H9 (cell line): ENCODE results near the gene CLCN3. TPM values are rescaled to one million over a fixed set of nuclear protein-coding genes. Genes with fewer than 3 reads are reported as not detected.

Source experiments
- DNase-seq: peaks from one replicate; pipeline ENCODE4 v3.0.0-alpha.2; 2017
- H2AFZ ChIP-seq: one replicate; pipeline ENCODE4 v1.6.1; 2013; ENCODE audit warnings: mild to moderate bottlenecking, low read length, control low read depth, moderate library complexity
- H2AK5ac ChIP-seq: 2 replicates; pipeline ENCODE4 v1.6.1; 2013; ENCODE audit warnings: low read length, control low read depth, mixed read lengths; ENCODE audit not compliant: insufficient read length
- H2BK120ac ChIP-seq: one replicate; pipeline ENCODE4 v1.6.1; 2013; ENCODE audit warnings: low read depth, mild to moderate bottlenecking, low read length, control low read depth, inconsistent platforms; ENCODE audit not compliant: poor library complexity, severe bottlenecking
- H2BK12ac ChIP-seq: 2 replicates; pipeline ENCODE4 v1.6.1; 2013; ENCODE audit warnings: low read length, control low read depth, mixed read lengths, low read depth; ENCODE audit not compliant: insufficient read length
- H2BK15ac ChIP-seq: 2 replicates; pipeline ENCODE4 v1.6.1; 2013; ENCODE audit warnings: low read depth, low read length, control low read depth
- H2BK20ac ChIP-seq: one replicate; pipeline ENCODE4 v1.6.1; 2013; ENCODE audit warnings: low read depth, mild to moderate bottlenecking, low read length, control low read depth, inconsistent platforms; ENCODE audit not compliant: poor library complexity, severe bottlenecking
- H2BK5ac ChIP-seq: 2 replicates; pipeline ENCODE4 v1.6.1; 2013; ENCODE audit warnings: low read length, control low read depth, mixed read lengths; ENCODE audit not compliant: insufficient read length
- H3K14ac ChIP-seq: 2 replicates; pipeline ENCODE4 v1.6.1; 2013; ENCODE audit warnings: low read length, control low read depth; ENCODE audit not compliant: insufficient read depth
- H3K18ac ChIP-seq: 2 replicates; pipeline ENCODE4 v1.6.1; 2013; ENCODE audit warnings: low read depth, mild to moderate bottlenecking, mixed read lengths, low read length, control low read depth; ENCODE audit not compliant: insufficient read length
- H3K23ac ChIP-seq: 2 replicates; pipeline ENCODE4 v1.6.1; 2013; ENCODE audit warnings: low read length, control low read depth, mixed read lengths, low read depth; ENCODE audit not compliant: insufficient read length
- H3K23me2 ChIP-seq: 2 replicates; pipeline ENCODE4 v1.6.1; 2013; ENCODE audit warnings: low read depth, mild to moderate bottlenecking, mixed read lengths, low read length, control low read depth; ENCODE audit not compliant: insufficient read length, poor library complexity, severe bottlenecking
- H3K27ac ChIP-seq: 2 replicates; pipeline ENCODE4 v1.5.1; 2013; ENCODE audit warnings: low read length, control low read depth, mixed read lengths, low read depth; ENCODE audit not compliant: insufficient read length
- H3K27me3 ChIP-seq: 2 replicates; pipeline ENCODE4 v1.6.1; 2013; ENCODE audit warnings: low read length, control low read depth, inconsistent platforms; ENCODE audit not compliant: insufficient read depth
- H3K4ac ChIP-seq: 2 replicates; pipeline ENCODE4 v1.6.1; 2013; ENCODE audit warnings: low read depth, mild to moderate bottlenecking, control low read depth, inconsistent platforms, low read length, moderate library complexity
- H3K4me1 ChIP-seq: 2 replicates; pipeline ENCODE4 v1.6.1; 2013; ENCODE audit warnings: low read length, control low read depth, inconsistent platforms; ENCODE audit not compliant: insufficient read depth
- H3K4me2 ChIP-seq: 2 replicates; pipeline ENCODE4 v1.6.1; 2013; ENCODE audit warnings: low read length, control low read depth, mixed read lengths; ENCODE audit not compliant: insufficient read length, insufficient read depth
- H3K56ac ChIP-seq: 2 replicates; pipeline ENCODE4 v1.6.1; 2013; ENCODE audit warnings: low read depth, mild to moderate bottlenecking, mixed read lengths, low read length, control low read depth; ENCODE audit not compliant: insufficient read length
- H3K79me1 ChIP-seq: 2 replicates; pipeline ENCODE4 v1.6.1; 2013; ENCODE audit warnings: low read depth, mild to moderate bottlenecking, moderate library complexity, low read length, control low read depth, inconsistent platforms; ENCODE audit not compliant: insufficient read depth, poor library complexity, severe bottlenecking
- H3K79me2 ChIP-seq: 2 replicates; pipeline ENCODE4 v1.6.1; 2013; ENCODE audit warnings: low read length, control low read depth, inconsistent platforms; ENCODE audit not compliant: insufficient read depth
- H3K9ac ChIP-seq: 2 replicates; pipeline ENCODE4 v1.6.1; 2013; ENCODE audit warnings: low read length, control low read depth, mixed read lengths; ENCODE audit not compliant: insufficient read length; ENCODE audit errors: extremely low read depth
- H3K9me3 ChIP-seq: one replicate; pipeline ENCODE4 v1.6.1; 2013; ENCODE audit warnings: low read depth, low read length, inconsistent platforms; ENCODE audit not compliant: control insufficient read depth
- H3T11ph ChIP-seq: one replicate; pipeline ENCODE4 v1.6.1; 2013; ENCODE audit warnings: mild to moderate bottlenecking, low read length, control low read depth, inconsistent platforms
- H4K20me1 ChIP-seq: one replicate; pipeline ENCODE4 v1.6.1; 2013; ENCODE audit not compliant: control insufficient read depth, insufficient read length, insufficient read depth
- H4K5ac ChIP-seq: 2 replicates; pipeline ENCODE4 v1.6.1; 2013; ENCODE audit warnings: low read depth, mild to moderate bottlenecking, mixed read lengths, low read length, control low read depth; ENCODE audit not compliant: insufficient read length
- H4K8ac ChIP-seq: replicated peaks from 2 replicates; pipeline ENCODE4 v1.6.1; 2013; ENCODE audit warnings: low read length, control low read depth, mixed read lengths, low read depth; ENCODE audit not compliant: insufficient read length
- H4K91ac ChIP-seq: 2 replicates; pipeline ENCODE4 v1.6.1; 2013; ENCODE audit warnings: low read depth, mild to moderate bottlenecking, moderate library complexity, mixed read lengths, low read length, control low read depth; ENCODE audit not compliant: insufficient read length
- H3K27ac Mint-ChIP-seq, 3 experiments: 2 replicates in 2 of 3; 3 replicates in 1 of 3; pipeline ENCODE4 v1.8.0; 2020 to 2021; ENCODE audit warnings: mixed read lengths in 3 of 3, mild to moderate bottlenecking in 1 of 3, moderate library complexity in 1 of 3
- H3K27me3 Mint-ChIP-seq: 2 replicates; pipeline ENCODE4 v1.8.0; 2021; ENCODE audit warnings: low read depth, mild to moderate bottlenecking, moderate library complexity, mixed read lengths
- H3K36me3 Mint-ChIP-seq, 3 experiments: 2 replicates in 2 of 3; 3 replicates in 1 of 3; pipeline ENCODE4 v1.8.0; 2020 to 2021; ENCODE audit warnings: low read depth in 3 of 3, mixed read lengths in 3 of 3; ENCODE audit not compliant: insufficient read depth in 1 of 3
- H3K4me1 Mint-ChIP-seq, 2 experiments: 2 replicates each; pipeline ENCODE4 v1.8.0; 2020; ENCODE audit warnings: mixed read lengths in 2 of 2
- H3K4me3 Mint-ChIP-seq, 2 experiments: 2 replicates in 1 of 2; 3 replicates in 1 of 2; pipeline ENCODE4 v1.8.0; 2020 to 2021; ENCODE audit warnings: mild to moderate bottlenecking in 2 of 2, mixed read lengths in 2 of 2, moderate library complexity in 1 of 2
- H3K9me3 Mint-ChIP-seq, 2 experiments: 2 replicates in 1 of 2; 3 replicates in 1 of 2; pipeline ENCODE4 v1.8.0; 2020; ENCODE audit warnings: mild to moderate bottlenecking in 2 of 2, mixed read lengths in 2 of 2, moderate library complexity in 1 of 2
- CTCF ChIP-seq: fragments of 200-600 bp; sonication (generic); conservative IDR thresholded peaks from 3 replicates; pipeline ENCODE4 v1.8.0; 2021; ENCODE audit warnings: antibody characterized with exemption, mild to moderate bottlenecking
- WGBS: extraction: QIAGEN DNeasy Blood & Tissue Kit; methylation state at CpG from one replicate; pipeline ENCODE4 v1.1.7; 2013; ENCODE audit warnings: missing lambda C conversion rate, low lambda C conversion rate, mixed read lengths; ENCODE audit not compliant: insufficient read length; ENCODE audit errors: extremely low coverage; 5-methylcytosine and 5-hydroxymethylcytosine counted together
- total RNA-seq: library from RNA; stranded (reverse); gene quantifications from 2 replicates; pipeline ENCODE4 v1.2.1, GENCODE V29; 2021

The CLCN3 gene
- total RNA-seq, 1 experiment from 2014 or later, result 25.7 TPM

DNA sequence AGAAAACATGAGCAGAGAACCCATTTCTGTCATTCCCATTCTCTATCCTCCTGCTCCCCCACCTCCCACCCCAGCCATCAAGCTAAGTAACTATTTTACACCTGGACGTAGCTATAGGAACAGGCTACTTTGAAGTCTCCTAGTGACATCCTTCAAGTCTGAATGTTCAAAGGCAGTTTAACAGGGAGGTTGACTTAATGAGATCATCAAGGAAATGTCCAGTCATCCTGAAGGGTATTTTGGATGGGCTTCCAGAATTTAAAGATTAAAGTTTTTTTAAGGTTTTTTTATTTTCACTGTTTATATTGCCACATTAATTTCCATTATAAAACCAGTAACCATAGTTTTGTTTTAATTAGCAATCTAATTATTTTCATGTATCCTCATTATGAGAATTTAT lies 96.3 kb downstream of the CLCN3 start:
- Histone ChIP-seq H3K4me1 (no peaks in the 10 kb centered on the region), H3K4me2 (no peak overlapping the region), H3K79me2 (no peaks in the 10 kb centered on the region), H3K4ac (no peak overlapping the region), H3K79me1 (no peaks in the 10 kb centered on the region), H3K23ac (no peak overlapping the region), H3K9me3 (no peaks in the 10 kb centered on the region), H2BK15ac (no peak overlapping the region), H3T11ph (no peak overlapping the region), H2BK20ac (no peak overlapping the region), H3K27me3 (no peaks in the 10 kb centered on the region), H2AK5ac (no peak overlapping the region), H3K18ac (no peak overlapping the region), H2AFZ (no peak overlapping the region), H3K23me2 (no peaks in the 10 kb centered on the region), H4K5ac (no peak overlapping the region), H2BK12ac (no peak overlapping the region), H3K56ac (no peak overlapping the region), H3K14ac (no peak overlapping the region), H3K27ac (no peak overlapping the region), H4K91ac (no peak overlapping the region), H3K9ac (no peak overlapping the region), H2BK5ac (no peak overlapping the region), H4K8ac (no peak overlapping the region), H4K20me1 (no peaks in the 10 kb centered on the region), H2BK120ac (no peak overlapping the region)
- H3K27ac Mint-ChIP-seq, result no peak overlapping the region
- TF ChIP-seq CTCF, result no peak
- no CpG with 5 or more reads among the region's 1 CpG for WGBS
- no peaks in the 10 kb centered on the region for H3K9me3 Mint-ChIP-seq
- no peaks in the 10 kb centered on the region for H3K4me1 Mint-ChIP-seq
- peaks cover 3 to 14% (median 8%) of the 10 kb centered on the region in 3 experiments; a peak in 6 of 7 replicates for H3K36me3 Mint-ChIP-seq
- no peaks in the 10 kb centered on the region for H3K27me3 Mint-ChIP-seq
- DNase-seq, result no peak
- H3K4me3 Mint-ChIP-seq, result no peak overlapping the region
